Natural killer cell (primary cell): ENCODE measurements around the gene OPRM1. TPM values are rescaled to one million over a fixed set of nuclear protein-coding genes. Genes with fewer than 3 reads are reported as not detected.
A peak's percentile ranks its signal among the peaks of the same experiment; 100 is the strongest.

ENCODE experiments used
- ATAC-seq, 3 donors: fragments of 150-1000 bp in 2 of 3; fragments of 200-7000 bp in 1 of 3; cut with Tn5 transposase; 1 replicate in 1 of 3; 2 replicates in 2 of 3; pipeline ENCODE4 v1.10.0; 2021; ENCODE audit warnings: mild to moderate bottlenecking in 2 of 3, moderate library complexity in 2 of 3
- DNase-seq, 2 donors: peaks; one replicate each; pipeline versions ENCODE4 v3.0.0 to v3.0.0-alpha.2; 2013 to 2021; ENCODE audit warnings: mixed read lengths in 1 of 2
- H3K27ac ChIP-seq: one replicate; pipeline ENCODE4 v1.5.1; 2013; ENCODE audit warnings: mild to moderate bottlenecking, low read length
- H3K27me3 ChIP-seq: one replicate; pipeline ENCODE4 v1.6.1; 2013; ENCODE audit warnings: low read length; ENCODE audit not compliant: control insufficient read depth, insufficient read depth
- H3K36me3 ChIP-seq: one replicate; pipeline ENCODE4 v1.6.1; 2013; ENCODE audit warnings: low read length; ENCODE audit not compliant: control insufficient read depth, insufficient read depth
- H3K4me1 ChIP-seq: one replicate; pipeline ENCODE4 v1.6.1; 2013; ENCODE audit warnings: low read length; ENCODE audit not compliant: control insufficient read depth, insufficient read depth
- H3K4me3 ChIP-seq: one replicate; pipeline ENCODE4 v1.5.1; 2013; ENCODE audit warnings: low read length
- H3K9me3 ChIP-seq: one replicate; pipeline ENCODE4 v1.6.1; 2013; ENCODE audit warnings: low read length; ENCODE audit not compliant: control insufficient read depth, insufficient read depth
- H3K27ac Mint-ChIP-seq, 2 donors: one replicate each; pipeline ENCODE4 v1.8.0; 2022; ENCODE audit warnings: mild to moderate bottlenecking in 2 of 2, mixed read lengths in 2 of 2, moderate library complexity in 1 of 2
- H3K27me3 Mint-ChIP-seq, 2 donors: one replicate each; pipeline ENCODE4 v1.8.0; 2022; ENCODE audit warnings: low read depth in 2 of 2, mixed read lengths in 2 of 2
- H3K36me3 Mint-ChIP-seq: one replicate; pipeline ENCODE4 v1.8.0; 2022; ENCODE audit warnings: mixed read lengths
- H3K4me1 Mint-ChIP-seq, 2 donors: one replicate each; pipeline ENCODE4 v1.8.0; 2022; ENCODE audit warnings: mixed read lengths in 2 of 2
- H3K4me3 Mint-ChIP-seq: one replicate; pipeline ENCODE4 v1.8.0; 2022; ENCODE audit warnings: mild to moderate bottlenecking, moderate library complexity, mixed read lengths
- H3K9me3 Mint-ChIP-seq, 2 donors: one replicate each; pipeline ENCODE4 v1.8.0; 2022; ENCODE audit warnings: mixed read lengths in 2 of 2
- WGBS: methylation state at CpG from one replicate; pipeline ENCODE4 v1.1.7; 2013; ENCODE audit warnings: missing lambda C conversion rate; ENCODE audit not compliant: insufficient coverage; 5-methylcytosine and 5-hydroxymethylcytosine counted together
- intact Hi-C: fragments of 100-400 bp; cut with micrococcal nuclease; formaldehyde crosslinking; loops from one replicate; pipeline ENCODE4 v1.14.2; 2022
- total RNA-seq, 4 donors: library from RNA; stranded (reverse); fragments of 120-200 nt in 1 of 4; gene quantifications; one replicate each; pipeline versions ENCODE4 v1.2.3 to v1.2.4, GENCODE V29; 2013 to 2022
- TF ChIP-seq, protein P1 (sequence below): fragments of 200-600 bp; IDR thresholded peaks from one replicate; pipeline ENCODE4 v1.8.0; 2022; ENCODE audit warnings: antibody characterized with exemption

The OPRM1 gene
- total RNA-seq, 3 donors from 2014 or later (not counting 1 experiment from before 2014, with no cell fraction given): not detected

GRCh38 chr6:154159126-154159525 is 120.1 kb downstream of the OPRM1 start:
- Mint-ChIP-seq H3K36me3 (no peaks in the 10 kb centered on the region), H3K4me1 (peaks cover 32 to 34% of the 10 kb centered on the region in 2 donors), H3K4me3 (no peak overlapping the region), H3K27me3 (no peaks in the 10 kb centered on the region), H3K27ac (peak overlapping the region; percentile 58 to 78), H3K9me3 (no peaks in the 10 kb centered on the region)
- 86% methylated on average over 2 of the region's 2 CpGs for WGBS
- TF ChIP-seq, protein P1, sequence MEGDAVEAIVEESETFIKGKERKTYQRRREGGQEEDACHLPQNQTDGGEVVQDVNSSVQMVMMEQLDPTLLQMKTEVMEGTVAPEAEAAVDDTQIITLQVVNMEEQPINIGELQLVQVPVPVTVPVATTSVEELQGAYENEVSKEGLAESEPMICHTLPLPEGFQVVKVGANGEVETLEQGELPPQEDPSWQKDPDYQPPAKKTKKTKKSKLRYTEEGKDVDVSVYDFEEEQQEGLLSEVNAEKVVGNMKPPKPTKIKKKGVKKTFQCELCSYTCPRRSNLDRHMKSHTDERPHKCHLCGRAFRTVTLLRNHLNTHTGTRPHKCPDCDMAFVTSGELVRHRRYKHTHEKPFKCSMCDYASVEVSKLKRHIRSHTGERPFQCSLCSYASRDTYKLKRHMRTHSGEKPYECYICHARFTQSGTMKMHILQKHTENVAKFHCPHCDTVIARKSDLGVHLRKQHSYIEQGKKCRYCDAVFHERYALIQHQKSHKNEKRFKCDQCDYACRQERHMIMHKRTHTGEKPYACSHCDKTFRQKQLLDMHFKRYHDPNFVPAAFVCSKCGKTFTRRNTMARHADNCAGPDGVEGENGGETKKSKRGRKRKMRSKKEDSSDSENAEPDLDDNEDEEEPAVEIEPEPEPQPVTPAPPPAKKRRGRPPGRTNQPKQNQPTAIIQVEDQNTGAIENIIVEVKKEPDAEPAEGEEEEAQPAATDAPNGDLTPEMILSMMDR: no peak
- Histone ChIP-seq H3K27ac (no peak overlapping the region), H3K4me1 (peaks cover 36% of the 10 kb centered on the region), H3K9me3 (no peaks in the 10 kb centered on the region), H3K36me3 (peaks cover 9% of the 10 kb centered on the region), H3K27me3 (no peaks in the 10 kb centered on the region), H3K4me3 (no peak overlapping the region)
- intact Hi-C loops: loop anchor here (5.0 kb wide), 1 partner anchor 73 kb away; no protein-coding TSS in a partner anchor
- DNase-seq (no peak), ATAC-seq (no peak)

- TF ChIP-seq, protein P1: no peak
- Histone ChIP-seq H3K4me3 (no peak overlapping the region), H3K27me3 (no peaks in the 10 kb centered on the region), H3K9me3 (no peaks in the 10 kb centered on the region), H3K27ac (no peak overlapping the region), H3K36me3 (peaks cover 22% of the 10 kb centered on the region), H3K4me1 (peaks cover 27% of the 10 kb centered on the region)
- H3K4me3 Mint-ChIP-seq: no peak overlapping the region
- 70% methylated on average over 3 of the region's 3 CpGs for WGBS
- peaks cover 6% of the 10 kb centered on the region for H3K36me3 Mint-ChIP-seq
- DNase-seq (no peak), ATAC-seq (no peak)
- H3K9me3 Mint-ChIP-seq: no peaks in the 10 kb centered on the region
- peaks cover 34 to 36% of the 10 kb centered on the region in 2 donors for H3K4me1 Mint-ChIP-seq
- intact Hi-C loops: no loop called here
- no peaks in the 10 kb centered on the region for H3K27me3 Mint-ChIP-seq
- no peak overlapping the region for H3K27ac Mint-ChIP-seq
Measured at GRCh38 chr6:154161689-154162088, 122.6 kb downstream of the OPRM1 start.

DNA sequence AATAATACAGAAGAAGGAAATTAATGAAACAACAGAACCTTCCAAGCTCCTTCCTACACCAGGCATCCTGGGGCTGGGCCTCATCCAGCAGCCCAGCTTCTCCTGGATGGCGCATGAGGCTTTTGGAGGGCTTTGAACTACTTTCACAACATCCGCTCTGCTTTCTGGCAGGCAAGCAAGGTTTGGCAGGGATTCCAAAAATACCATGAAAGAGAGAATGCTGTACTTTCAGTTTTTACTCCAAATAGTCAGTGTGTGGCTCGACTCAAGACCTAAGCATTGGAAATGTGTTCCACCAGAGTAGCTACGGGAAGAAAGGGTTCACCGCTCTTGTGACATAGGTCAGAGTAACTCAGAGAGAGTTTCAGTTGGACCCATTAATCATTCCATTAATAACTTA is 125.4 kb downstream of the OPRM1 start:
- DNase-seq: peak in 1 of 2 donors; percentile 44
- Mint-ChIP-seq H3K27ac (no peak overlapping the region), H3K36me3 (peaks cover 11% of the 10 kb centered on the region), H3K9me3 (no peaks in the 10 kb centered on the region), H3K4me1 (peaks cover 31% of the 10 kb centered on the region in 2 donors), H3K4me3 (no peak overlapping the region), H3K27me3 (no peaks in the 10 kb centered on the region)
- no peaks in the 10 kb centered on the region for H3K9me3 ChIP-seq
- intact Hi-C loops: no loop called here
- peaks cover 26% of the 10 kb centered on the region for H3K4me1 ChIP-seq
- ATAC-seq: no peak
- TF ChIP-seq, protein P1: no peak
- no peaks in the 10 kb centered on the region for H3K27me3 ChIP-seq
- H3K36me3 ChIP-seq: peaks cover 27% of the 10 kb centered on the region
- H3K4me3 ChIP-seq: no peak overlapping the region
- 73% methylated on average over 5 of the region's 5 CpGs for WGBS
- H3K27ac ChIP-seq: no peak overlapping the region

DNA sequence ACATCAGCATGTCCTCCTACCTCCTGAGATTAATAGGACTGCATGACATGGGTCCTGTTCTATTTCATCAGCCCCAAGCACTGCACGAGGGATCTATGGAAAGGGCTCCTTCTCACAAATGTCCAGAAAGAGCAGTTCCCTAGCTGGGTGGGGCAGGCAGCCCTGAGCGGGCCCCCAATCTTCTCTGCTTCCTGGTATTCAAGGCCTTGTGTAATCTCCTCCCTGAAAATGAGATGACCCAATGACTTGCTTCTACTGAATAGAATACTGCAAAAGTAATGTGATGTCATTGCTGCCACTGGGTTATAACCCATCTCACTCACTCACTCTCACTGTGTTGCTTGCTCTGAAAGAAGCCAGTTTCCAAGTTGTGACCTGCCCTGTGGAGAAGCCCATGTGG is 126.4 kb downstream of the OPRM1 start:
- no peaks in the 10 kb centered on the region for H3K9me3 ChIP-seq
- Mint-ChIP-seq H3K9me3 (no peaks in the 10 kb centered on the region), H3K4me1 (peaks cover 40 to 42% of the 10 kb centered on the region in 2 donors), H3K27me3 (no peaks in the 10 kb centered on the region), H3K4me3 (no peak overlapping the region), H3K36me3 (peaks cover 11% of the 10 kb centered on the region), H3K27ac (peak overlapping the region in 1 of 2 donors; percentile 37)
- intact Hi-C loops: no loop called here
- H3K27ac ChIP-seq: no peak overlapping the region
- no peak for DNase-seq
- peaks cover 25% of the 10 kb centered on the region for H3K36me3 ChIP-seq
- TF ChIP-seq, protein P1: no peak
- no peak for ATAC-seq
- WGBS: 90% methylated on average over 2 of the region's 2 CpGs
- peaks cover 30% of the 10 kb centered on the region for H3K4me1 ChIP-seq
- H3K27me3 ChIP-seq: no peaks in the 10 kb centered on the region
- H3K4me3 ChIP-seq: no peak overlapping the region
